IMR-90 (cell line): ENCODE measurements around the gene SLC4A9.

ENCODE experiments used
- BHLHE40 ChIP-seq: fragments of 150-350 bp; IDR thresholded peaks from 2 replicates; pipeline ENCODE4 v1.6.1; 2016; ENCODE audit warnings: mild to moderate bottlenecking, low read depth, low read length
- CHD1 ChIP-seq: IDR thresholded peaks from 2 replicates; pipeline ENCODE4 v1.6.1; 2012; ENCODE audit warnings: low read depth, low read length, improper control_type of control experiment
- FOS ChIP-seq: fragments of 150-350 bp; IDR thresholded peaks from 2 replicates; pipeline ENCODE4 v1.6.1; 2016; ENCODE audit warnings: low read depth, low read length
- MAFK ChIP-seq: IDR thresholded peaks from 2 replicates; pipeline ENCODE4 v1.6.1; 2012; ENCODE audit warnings: low read depth, low read length, improper control_type of control experiment
- MXI1 ChIP-seq: IDR thresholded peaks from 2 replicates; pipeline ENCODE4 v1.6.1; 2012; ENCODE audit warnings: low read depth, mild to moderate bottlenecking, low read length, moderate library complexity, borderline replicate concordance
- NFE2L2 ChIP-seq: fragments of 150-350 bp; IDR thresholded peaks from 2 replicates; pipeline ENCODE4 v1.6.1; 2016; ENCODE audit warnings: low read depth, mild to moderate bottlenecking, low read length
- POLR2A ChIP-seq: IDR thresholded peaks from 2 replicates; pipeline ENCODE4 v1.6.1; 2012; ENCODE audit warnings: mild to moderate bottlenecking, low read depth, low read length
- RAD21 ChIP-seq: IDR thresholded peaks from 2 replicates; pipeline ENCODE4 v1.6.1; 2012; ENCODE audit warnings: low read length, improper control_type of control experiment
- RCOR1 ChIP-seq: IDR thresholded peaks from 2 replicates; pipeline ENCODE4 v1.6.1; 2012; ENCODE audit warnings: mild to moderate bottlenecking, low read length, improper control_type of control experiment; ENCODE audit not compliant: insufficient replicate concordance
- RFX5 ChIP-seq: IDR thresholded peaks from 2 replicates; pipeline ENCODE4 v1.8.0; 2012; ENCODE audit warnings: low read depth, mild to moderate bottlenecking, low read length, moderate library complexity
- SMC3 ChIP-seq: fragments of 150-350 bp; IDR thresholded peaks from 2 replicates; pipeline ENCODE4 v1.6.1; 2016; ENCODE audit warnings: low read depth, mild to moderate bottlenecking, antibody characterized with exemption, low read length, moderate library complexity
- TF ChIP-seq, protein P1 (sequence below): conservative IDR thresholded peaks from 2 replicates; pipeline ENCODE4 v1.5.1; 2012; ENCODE audit warnings: mild to moderate bottlenecking, low read depth, low read length, improper control_type of control experiment
- TF ChIP-seq, protein P2 (sequence below): fragments of 150-350 bp; IDR thresholded peaks from 2 replicates; pipeline ENCODE4 v1.6.1; 2017; ENCODE audit warnings: mild to moderate bottlenecking, antibody characterized with exemption, low read length, low read depth

DNA sequence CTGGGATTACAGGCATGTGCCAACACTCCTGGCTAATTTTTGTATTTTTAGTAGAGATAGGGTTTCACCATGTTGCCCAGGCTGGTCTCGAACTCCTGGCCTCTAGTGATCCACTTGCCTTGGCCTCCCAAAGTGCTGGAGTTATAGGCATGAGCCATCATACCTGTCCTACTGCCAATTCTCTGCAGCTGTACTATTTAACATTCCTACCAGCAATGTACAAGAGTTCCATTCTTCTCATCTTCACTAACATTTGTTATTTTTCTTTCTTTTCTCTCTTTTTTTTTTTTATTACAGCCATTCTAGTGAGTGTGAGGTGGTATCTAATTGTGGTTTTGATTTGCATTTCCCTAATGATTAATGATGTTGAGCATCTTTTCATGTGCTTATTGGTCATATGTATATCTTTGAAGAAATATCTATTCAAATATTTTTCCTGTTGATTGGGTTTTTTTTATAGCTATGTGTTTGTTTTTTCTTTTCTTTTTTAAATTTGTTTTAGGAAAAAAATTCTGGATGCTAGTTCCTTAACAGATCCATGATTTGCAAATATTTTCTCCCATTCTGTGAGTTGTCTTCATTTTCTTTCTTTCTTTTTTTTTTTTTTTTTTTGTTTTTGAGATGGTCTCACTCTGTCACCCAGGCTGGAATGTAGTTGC is 59.0 kb downstream of the SLC4A9 start:
- TF ChIP-seq, protein P1, sequence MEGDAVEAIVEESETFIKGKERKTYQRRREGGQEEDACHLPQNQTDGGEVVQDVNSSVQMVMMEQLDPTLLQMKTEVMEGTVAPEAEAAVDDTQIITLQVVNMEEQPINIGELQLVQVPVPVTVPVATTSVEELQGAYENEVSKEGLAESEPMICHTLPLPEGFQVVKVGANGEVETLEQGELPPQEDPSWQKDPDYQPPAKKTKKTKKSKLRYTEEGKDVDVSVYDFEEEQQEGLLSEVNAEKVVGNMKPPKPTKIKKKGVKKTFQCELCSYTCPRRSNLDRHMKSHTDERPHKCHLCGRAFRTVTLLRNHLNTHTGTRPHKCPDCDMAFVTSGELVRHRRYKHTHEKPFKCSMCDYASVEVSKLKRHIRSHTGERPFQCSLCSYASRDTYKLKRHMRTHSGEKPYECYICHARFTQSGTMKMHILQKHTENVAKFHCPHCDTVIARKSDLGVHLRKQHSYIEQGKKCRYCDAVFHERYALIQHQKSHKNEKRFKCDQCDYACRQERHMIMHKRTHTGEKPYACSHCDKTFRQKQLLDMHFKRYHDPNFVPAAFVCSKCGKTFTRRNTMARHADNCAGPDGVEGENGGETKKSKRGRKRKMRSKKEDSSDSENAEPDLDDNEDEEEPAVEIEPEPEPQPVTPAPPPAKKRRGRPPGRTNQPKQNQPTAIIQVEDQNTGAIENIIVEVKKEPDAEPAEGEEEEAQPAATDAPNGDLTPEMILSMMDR, result no peak
- no peak for TF ChIP-seq POLR2A
- TF ChIP-seq NFE2L2, result no peak
- no peak for TF ChIP-seq SMC3
- TF ChIP-seq RFX5, result no peak
- no peak for TF ChIP-seq FOS
- no peak for TF ChIP-seq CHD1
- TF ChIP-seq RAD21, result no peak
- TF ChIP-seq, protein P2, sequence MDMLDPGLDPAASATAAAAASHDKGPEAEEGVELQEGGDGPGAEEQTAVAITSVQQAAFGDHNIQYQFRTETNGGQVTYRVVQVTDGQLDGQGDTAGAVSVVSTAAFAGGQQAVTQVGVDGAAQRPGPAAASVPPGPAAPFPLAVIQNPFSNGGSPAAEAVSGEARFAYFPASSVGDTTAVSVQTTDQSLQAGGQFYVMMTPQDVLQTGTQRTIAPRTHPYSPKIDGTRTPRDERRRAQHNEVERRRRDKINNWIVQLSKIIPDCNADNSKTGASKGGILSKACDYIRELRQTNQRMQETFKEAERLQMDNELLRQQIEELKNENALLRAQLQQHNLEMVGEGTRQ, result no peak
- TF ChIP-seq MXI1, result no peak
- TF ChIP-seq BHLHE40, result no peak
- TF ChIP-seq RCOR1, result no peak
- TF ChIP-seq MAFK, result no peak
